HG03135 (cell line): Measurements from ENCODE around the gene GRID2.
"Not testable (repeated sequence)": the region's sequence is repeated elsewhere in the genome, so short reads cannot be mapped to it uniquely, and the experiment has no call there.

ENCODE experiments used
- ATAC-seq: cut with Tn5 transposase; IDR thresholded peaks from one replicate; pipeline ENCODE4 v1.9.1; 2021; ENCODE audit warnings: mild to moderate bottlenecking, moderate library complexity; ENCODE audit not compliant: unreplicated experiment

Gene GRID2

DNA sequence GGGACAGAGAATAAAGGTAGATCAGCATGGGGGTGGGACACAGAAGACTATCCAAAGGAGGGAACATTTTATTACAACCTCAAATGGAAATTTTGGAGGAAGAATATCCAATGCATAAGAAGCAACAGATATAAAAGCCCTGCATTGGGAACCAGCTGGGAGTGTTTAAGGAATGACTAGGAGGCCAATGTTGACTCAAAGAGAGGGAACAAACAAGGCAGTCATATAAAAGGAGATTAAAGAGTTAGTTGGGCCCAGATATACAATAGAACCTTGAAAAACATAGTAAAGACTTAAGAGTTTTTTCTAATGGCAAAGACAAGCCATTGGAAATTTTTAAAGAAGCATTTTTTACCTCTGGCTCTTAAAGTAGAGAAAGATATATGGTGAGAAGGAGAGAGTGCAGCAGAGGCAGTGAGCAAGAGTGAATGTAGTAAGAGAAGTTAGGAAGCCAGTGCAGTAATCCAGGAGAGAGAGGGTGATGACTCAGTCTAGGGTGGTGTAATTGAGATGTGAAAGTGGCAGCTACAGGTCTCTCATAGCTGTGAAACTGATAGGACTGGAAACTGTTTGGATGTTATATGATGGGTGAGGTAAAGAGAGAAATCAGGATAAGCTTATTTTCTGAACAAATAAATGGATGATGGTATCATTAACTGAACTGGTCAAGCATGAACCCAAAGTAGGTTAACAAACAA, 1342.6 kb downstream of the GRID2 start:
- no peak for ATAC-seq

DNA sequence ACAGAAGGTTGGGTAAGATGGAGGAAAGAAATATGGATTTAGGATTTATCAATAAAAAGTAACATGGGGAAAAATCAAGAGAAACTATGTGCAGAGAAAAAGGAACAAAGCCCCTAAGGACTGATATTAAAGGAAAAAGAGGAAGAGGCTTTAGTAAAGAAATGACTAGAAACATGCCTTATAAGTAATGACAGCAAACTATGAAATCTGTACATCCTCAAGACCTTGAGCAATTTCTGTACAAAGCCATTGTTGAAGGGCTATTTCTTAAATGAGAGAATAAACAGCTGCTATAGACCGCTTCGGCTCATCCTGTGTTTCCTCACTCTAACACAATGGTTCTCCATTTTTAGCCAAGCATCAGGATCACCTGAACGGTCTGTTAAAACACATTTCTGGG, 1344.5 kb downstream of the GRID2 start:
- no peak for ATAC-seq

DNA sequence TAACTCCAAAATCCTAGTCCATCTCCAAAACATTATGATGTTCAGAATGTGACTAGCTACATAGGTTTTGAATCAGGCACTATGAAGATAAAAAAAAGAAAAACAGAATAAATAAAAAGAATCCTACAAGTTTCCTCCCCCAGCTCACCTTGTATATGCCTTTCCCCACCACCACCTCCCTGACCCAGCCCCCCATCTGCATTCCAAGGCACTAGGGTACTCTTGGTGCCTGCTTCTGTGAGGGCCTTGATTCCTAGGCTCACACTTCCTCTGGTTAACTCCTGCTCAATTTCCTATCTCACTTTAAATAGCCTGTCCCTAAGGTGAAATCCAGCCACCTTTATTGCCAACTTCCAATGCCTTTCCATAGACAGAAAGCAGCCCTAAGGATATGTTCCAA, 1346.1 kb downstream of the GRID2 start:
- ATAC-seq, result no peak

- no peak for ATAC-seq
These were observed 1350.4 kb downstream of the GRID2 start for GRCh38 chr4:93654211-93654610.

- ATAC-seq, result no peak
These were observed 1353.8 kb downstream of the GRID2 start for GRCh38 chr4:93657527-93657926.

- ATAC-seq, result no peak
These were observed 1354.7 kb downstream of the GRID2 start for GRCh38 chr4:93658443-93658842.

DNA sequence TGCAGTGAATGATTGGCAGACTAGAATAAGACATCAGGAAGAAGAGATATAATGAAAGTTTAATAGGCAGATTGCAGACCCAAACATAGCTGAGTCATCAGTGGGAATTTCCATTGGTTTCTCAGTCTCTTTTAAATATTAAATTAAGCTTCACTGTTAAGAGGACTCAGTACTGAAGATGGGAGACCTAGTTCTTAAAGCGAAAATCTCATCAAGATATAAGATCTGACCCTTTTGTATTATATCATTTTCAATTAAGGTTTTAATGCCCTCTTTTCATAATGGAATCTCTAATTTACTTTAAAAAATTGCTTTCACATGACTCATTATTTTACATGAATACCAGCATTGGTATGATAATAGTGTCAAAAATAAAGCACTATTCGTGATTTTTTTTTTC, 1355.9 kb downstream of the GRID2 start:
- ATAC-seq, result no peak

DNA sequence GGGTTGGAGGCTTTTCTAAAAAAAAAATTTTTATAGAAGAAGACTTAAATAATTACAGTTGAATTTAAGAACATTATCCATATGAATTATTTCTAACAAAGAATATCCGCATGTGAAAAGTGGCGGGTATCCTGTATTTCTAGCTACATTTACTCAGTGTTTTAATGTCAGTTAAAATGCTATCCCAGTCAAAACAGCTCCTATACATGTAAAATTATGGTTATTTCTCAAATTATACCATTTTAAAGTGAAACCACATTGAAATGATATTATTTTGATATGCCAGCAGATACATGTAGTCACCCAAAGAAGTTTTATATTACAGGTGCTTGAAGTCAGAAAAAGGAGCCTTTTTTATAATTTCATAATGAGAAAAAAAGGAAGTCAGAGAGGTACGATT, 1356.3 kb downstream of the GRID2 start:
- ATAC-seq, result no peak

DNA sequence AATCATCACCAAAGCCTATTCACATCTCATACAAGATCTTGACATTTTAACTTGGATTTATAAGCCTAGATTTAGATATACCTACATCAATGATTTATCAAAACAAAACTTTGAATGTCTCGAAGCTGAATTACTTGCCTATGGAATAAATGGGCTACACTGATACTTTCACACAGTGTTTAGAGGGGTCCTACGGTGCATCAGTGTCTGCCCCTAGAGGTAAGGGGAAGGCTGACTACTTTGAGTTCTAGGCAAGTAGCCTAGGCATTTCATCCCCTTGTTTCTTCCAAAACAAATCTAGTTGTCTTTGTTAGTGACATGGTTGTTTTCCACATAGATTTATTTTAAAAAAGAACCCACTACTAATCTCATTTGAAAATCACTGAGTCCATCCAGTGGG, 1366.7 kb downstream of the GRID2 start:
- no peak for ATAC-seq

GRCh38 chr4:93671093-93671492, 1367.3 kb downstream of the GRID2 start:
- ATAC-seq, result no peak

- ATAC-seq, result not testable (repeated sequence)
These were observed 1373.2 kb downstream of the GRID2 start for GRCh38 chr4:93676937-93677336.

DNA sequence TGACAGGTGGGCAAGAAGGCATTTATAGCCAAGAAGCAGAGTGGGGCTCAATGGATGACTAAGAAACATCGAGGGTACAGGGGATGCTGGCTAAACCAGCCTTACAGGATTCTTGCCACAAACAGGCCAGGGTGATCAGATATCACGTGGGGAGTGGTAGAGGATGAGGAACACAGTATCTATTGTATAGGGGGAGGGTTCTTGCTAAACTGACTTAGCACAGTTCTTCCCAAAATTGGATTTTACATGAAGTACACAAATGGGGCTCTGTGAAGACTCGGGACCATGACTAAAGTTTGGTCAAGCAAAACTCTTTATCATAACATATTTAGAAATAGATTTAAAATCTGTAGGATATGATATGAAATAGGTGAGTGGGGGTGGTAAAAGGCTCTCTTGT, 1380.8 kb downstream of the GRID2 start:
- ATAC-seq, result no peak

GRCh38 chr4:93687304-93687703, 1383.5 kb downstream of the GRID2 start:
- ATAC-seq, result no peak

DNA sequence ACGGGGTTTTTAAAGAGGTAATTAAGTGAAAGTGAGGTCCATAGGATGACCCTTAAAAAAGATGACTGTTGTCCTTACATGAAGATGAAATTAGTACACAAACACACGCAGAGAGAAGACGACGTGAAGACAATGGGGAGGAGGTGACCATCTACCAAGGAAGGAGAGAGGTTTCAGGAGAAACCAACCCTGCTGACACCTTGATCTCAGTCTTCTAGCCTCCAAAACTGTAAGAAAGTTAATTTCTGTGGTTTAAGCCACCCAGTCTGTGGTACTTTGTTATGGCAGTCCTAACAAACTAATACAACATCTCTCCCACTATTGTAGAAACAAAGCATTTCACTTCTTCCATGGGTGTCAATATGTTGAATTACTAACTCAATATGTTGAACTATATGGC, 1385.2 kb downstream of the GRID2 start:
- ATAC-seq, result no peak

DNA sequence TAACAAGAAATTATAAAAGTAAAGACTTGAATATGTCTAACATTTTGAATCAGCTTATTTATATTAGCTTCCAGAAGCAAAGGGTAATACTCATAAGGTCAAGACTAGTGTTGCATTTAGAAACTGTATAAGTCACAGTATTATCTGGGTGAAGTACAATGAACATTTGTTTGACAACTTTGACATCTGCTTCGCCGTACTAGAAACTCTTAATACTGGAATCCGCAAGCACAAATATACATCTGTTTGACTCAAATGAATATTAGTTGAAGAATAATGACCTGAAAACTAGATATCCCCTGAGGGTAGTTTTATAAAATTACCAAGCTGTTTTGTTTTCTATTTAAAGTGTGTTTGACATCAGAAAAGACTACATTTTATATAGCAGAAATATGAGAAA, 1389.4 kb downstream of the GRID2 start:
- no peak for ATAC-seq

GRCh38 chr4:93698686-93699085, 1394.9 kb downstream of the GRID2 start:
- ATAC-seq, result no peak

DNA sequence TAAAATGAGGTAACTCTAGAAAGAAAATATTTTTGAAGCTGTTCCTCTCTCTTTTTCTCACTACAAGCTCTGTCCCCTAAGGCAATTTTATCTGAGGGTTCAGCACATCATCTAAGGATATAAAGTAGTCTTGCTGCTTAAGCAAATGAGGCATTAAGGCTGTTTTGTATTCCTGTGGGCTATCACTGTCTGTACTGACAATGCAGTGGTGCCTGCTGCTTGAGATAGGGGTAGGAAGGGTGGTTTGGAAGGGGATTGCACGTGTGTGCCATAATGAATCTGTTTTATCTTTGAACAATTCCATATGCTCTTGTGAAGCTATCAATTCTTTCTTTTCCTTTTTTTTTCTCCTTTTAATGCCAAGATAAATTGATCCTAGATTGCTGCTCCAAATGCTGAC, 1396.8 kb downstream of the GRID2 start:
- no peak for ATAC-seq

GRCh38 chr4:93710101-93710846, 1406.5 kb downstream of the GRID2 start:
- peak; percentile 60 for ATAC-seq

- ATAC-seq, result no peak
These were observed 1407.2 kb downstream of the GRID2 start for GRCh38 chr4:93710847-93711430.

- ATAC-seq, result no peak
These were observed 1414.5 kb downstream of the GRID2 start for GRCh38 chr4:93718233-93718632.

DNA sequence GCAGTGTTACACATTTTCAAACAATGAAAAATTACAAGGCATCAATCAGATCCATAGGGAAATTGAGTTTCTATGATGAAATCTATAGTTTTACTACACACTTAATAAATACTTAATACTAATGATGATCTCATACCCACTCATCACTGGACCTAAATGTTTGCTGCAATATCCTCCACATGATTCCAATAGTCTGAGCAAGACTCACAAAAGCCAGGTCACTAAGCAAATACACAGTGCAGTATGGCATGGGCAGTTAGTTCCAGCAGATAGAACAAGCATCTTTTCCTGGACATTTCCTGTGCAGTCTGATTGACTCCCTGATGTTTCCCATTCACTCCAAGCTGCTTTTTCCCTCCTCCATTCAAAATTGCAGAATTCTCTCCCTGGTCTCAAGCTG, 1415.8 kb downstream of the GRID2 start:
- no peak for ATAC-seq

GRCh38 chr4:93722446-93722845, 1418.7 kb downstream of the GRID2 start:
- no peak for ATAC-seq
